Liver (tissue), 9 donors: ENCODE results near the gene PIEZO1. TPM values are rescaled to one million over a fixed set of nuclear protein-coding genes. Genes with fewer than 3 reads are reported as not detected.

Source experiments
- DNase-seq: peaks from one replicate; pipeline ENCODE4 v3.0.0-alpha.2; 2017; ENCODE audit warnings: low spot score
- H3K27ac ChIP-seq, 2 donors: one replicate each; pipeline ENCODE4 v1.7.0; 2013; ENCODE audit warnings: inconsistent platforms in 2 of 2, low read length in 2 of 2, control low read depth in 1 of 2, low read depth in 1 of 2, mild to moderate bottlenecking in 1 of 2
- H3K27me3 ChIP-seq, 4 donors: one replicate each; pipeline versions ENCODE4 v1.6.1 to v1.7.0; 2013; ENCODE audit warnings: low read length in 3 of 4, inconsistent platforms in 1 of 4, mild to moderate bottlenecking in 1 of 4, moderate library complexity in 1 of 4; ENCODE audit not compliant: control insufficient read depth in 4 of 4, insufficient read depth in 4 of 4
- H3K36me3 ChIP-seq, 4 donors: one replicate each; pipeline versions ENCODE4 v1.6.1 to v1.7.0; 2013; ENCODE audit warnings: low read length in 3 of 4, mild to moderate bottlenecking in 3 of 4, low read depth in 1 of 4, moderate library complexity in 1 of 4; ENCODE audit not compliant: control insufficient read depth in 4 of 4, insufficient read depth in 3 of 4
- H3K4me1 ChIP-seq, 4 donors: one replicate each; pipeline versions ENCODE4 v1.6.1 to v1.7.0; 2013; ENCODE audit warnings: low read length in 3 of 4, mild to moderate bottlenecking in 3 of 4, moderate library complexity in 1 of 4; ENCODE audit not compliant: control insufficient read depth in 4 of 4, insufficient read depth in 4 of 4
- H3K4me3 ChIP-seq, 3 donors: one replicate each; pipeline versions ENCODE4 v1.6.1 to v1.7.0; 2013; ENCODE audit warnings: low read length in 3 of 3, control low read depth in 1 of 3, low read depth in 1 of 3, mild to moderate bottlenecking in 1 of 3
- H3K9ac ChIP-seq, 2 donors: one replicate each; pipeline ENCODE4 v1.7.0; 2013; ENCODE audit warnings: low read length in 2 of 2, mild to moderate bottlenecking in 2 of 2, moderate library complexity in 2 of 2, control low read depth in 1 of 2, low read depth in 1 of 2
- H3K9me3 ChIP-seq, 4 donors: one replicate each; pipeline versions ENCODE4 v1.6.1 to v1.7.0; 2013; ENCODE audit warnings: low read length in 3 of 4; ENCODE audit not compliant: control insufficient read depth in 4 of 4
- EGR1 ChIP-seq, 2 donors: IDR thresholded peaks; 2 replicates each; pipeline ENCODE4 v1.6.1; 2016 to 2018; ENCODE audit warnings: antibody characterized with exemption in 2 of 2, low read depth in 2 of 2
- FOXA1 ChIP-seq: IDR thresholded peaks from 2 replicates; pipeline ENCODE4 v1.6.1; 2016; ENCODE audit warnings: antibody characterized with exemption
- FOXA2 ChIP-seq: IDR thresholded peaks from 2 replicates; pipeline ENCODE4 v1.6.1; 2016; ENCODE audit warnings: antibody characterized with exemption
- GABPA ChIP-seq, 2 donors: IDR thresholded peaks in 1 of 2; conservative IDR thresholded peaks in 1 of 2; 2 replicates each; pipeline ENCODE4 v1.6.1; 2016; ENCODE audit warnings: antibody characterized with exemption in 2 of 2, mild to moderate bottlenecking in 1 of 2, moderate library complexity in 1 of 2
- HNF4A ChIP-seq, 2 donors: conservative IDR thresholded peaks; 2 replicates each; pipeline ENCODE4 v1.6.1; 2016; ENCODE audit warnings: antibody characterized with exemption in 2 of 2, mild to moderate bottlenecking in 2 of 2
- JUND ChIP-seq, 2 donors: IDR thresholded peaks; 2 replicates each; pipeline ENCODE4 v1.6.1; 2016; ENCODE audit warnings: antibody characterized with exemption in 2 of 2
- NR2F2 ChIP-seq: IDR thresholded peaks from 2 replicates; pipeline ENCODE4 v1.6.1; 2016; ENCODE audit warnings: antibody characterized with exemption
- RAD21 ChIP-seq, 2 donors: IDR thresholded peaks; 2 replicates each; pipeline ENCODE4 v1.6.1; 2016; ENCODE audit warnings: antibody characterized with exemption in 2 of 2, mild to moderate bottlenecking in 2 of 2
- TAF1 ChIP-seq: conservative IDR thresholded peaks from 2 replicates; pipeline ENCODE4 v1.6.1; 2016; ENCODE audit warnings: antibody characterized with exemption, mild to moderate bottlenecking
- YY1 ChIP-seq: IDR thresholded peaks from 2 replicates; pipeline ENCODE4 v1.6.1; 2016; ENCODE audit warnings: antibody characterized with exemption, mild to moderate bottlenecking
- WGBS: extraction: QIAGEN DNeasy Blood & Tissue Kit; methylation state at CpG from one replicate; pipeline ENCODE4 v1.1.7; 2013; 5-methylcytosine and 5-hydroxymethylcytosine counted together
- polyA plus RNA-seq, 2 donors: library from polyadenylated mRNA; stranded (reverse) in 1 of 2; unstranded in 1 of 2; fragments of 200-250 nt in 1 of 2; fragments of >200 nt in 1 of 2; fragmentation: Nextera tagmentation in 1 of 2; extraction: Ambion mirVana in 1 of 2; gene quantifications; one replicate each; pipeline versions ENCODE4 v1.2.1 to v1.2.3, GENCODE V29; 2013 to 2015
- total RNA-seq, 2 donors: library from RNA; depleted of rRNA; stranded (reverse); fragments of >200 nt; gene quantifications; one replicate each; pipeline ENCODE4 v1.2.3, GENCODE V29; 2014
- TF ChIP-seq, protein P1 (sequence below): IDR thresholded peaks from 2 replicates; pipeline ENCODE4 v1.6.1; 2016; ENCODE audit warnings: antibody characterized with exemption, mild to moderate bottlenecking
- TF ChIP-seq, protein P2 (sequence below): IDR thresholded peaks from 2 replicates; pipeline ENCODE4 v1.6.1; 2016; ENCODE audit warnings: antibody characterized with exemption
- TF ChIP-seq, protein P3 (sequence below): fragments of 150-350 bp; IDR thresholded peaks from 2 replicates; pipeline ENCODE4 v1.5.1; 2017; ENCODE audit warnings: improper control_type of control experiment, low read depth, low read length; ENCODE audit not compliant: missing input control
- TF ChIP-seq, protein P4 (sequence below): IDR thresholded peaks from 2 replicates; pipeline ENCODE4 v1.6.1; 2016; ENCODE audit warnings: antibody characterized with exemption
- donor health status: healthy.
- donor health status: healthy.
- donor health status: healthy.
- donor health status: healthy.
- donor health status: healthy.

PIEZO1 gene
- total and polyA plus RNA-seq, 4 donors, result 15.3 to 74.7 (median 59.2) TPM

DNA sequence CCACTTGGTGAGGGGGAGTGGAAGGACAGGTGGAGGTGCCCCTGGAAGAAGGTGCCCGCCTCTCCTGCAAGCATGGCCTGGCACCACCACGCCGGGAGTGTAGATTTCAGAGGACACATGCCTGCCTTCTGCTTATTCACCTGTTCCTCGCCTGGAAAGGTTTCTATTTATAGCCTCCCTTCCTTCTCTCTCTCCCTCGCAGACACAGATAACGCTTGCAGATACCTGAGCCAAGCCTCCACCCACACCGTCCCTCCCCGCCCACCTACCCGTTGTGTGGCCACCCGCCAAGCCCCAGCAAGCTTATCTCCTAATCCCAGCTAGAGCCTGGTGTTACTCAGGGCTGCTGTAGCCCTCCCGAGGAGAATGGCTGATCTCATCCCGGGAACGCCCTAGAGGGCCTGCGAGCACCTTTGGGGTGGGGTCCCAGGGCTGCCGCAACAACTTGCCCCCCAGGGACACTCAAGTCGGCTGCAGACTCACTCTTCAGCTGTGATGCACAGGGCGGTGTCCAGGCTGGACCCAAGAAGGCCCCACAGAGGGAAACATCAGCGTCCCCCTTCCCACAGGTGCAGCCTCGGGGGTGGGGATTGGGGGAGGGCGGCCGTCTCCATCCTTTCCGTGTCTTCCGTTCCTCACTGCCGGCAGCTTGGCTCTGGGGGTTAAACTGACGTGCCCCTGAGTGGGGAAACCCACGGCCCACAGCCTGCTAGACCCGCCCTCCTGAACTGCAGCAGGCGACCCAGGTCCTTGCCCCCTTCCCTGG, 96.8 kb downstream of the PIEZO1 start:
- H3K36me3 ChIP-seq, result no peaks in the 10 kb centered on the region
- 36% methylated on average over 28 of the region's 28 CpGs for WGBS
- H3K4me1 ChIP-seq, result peaks cover 7 to 27% (median 19%) of the 10 kb centered on the region in 4 donors
- peak; percentile 74 for DNase-seq
- no peak for TF ChIP-seq TAF1
- TF ChIP-seq, protein P1, sequence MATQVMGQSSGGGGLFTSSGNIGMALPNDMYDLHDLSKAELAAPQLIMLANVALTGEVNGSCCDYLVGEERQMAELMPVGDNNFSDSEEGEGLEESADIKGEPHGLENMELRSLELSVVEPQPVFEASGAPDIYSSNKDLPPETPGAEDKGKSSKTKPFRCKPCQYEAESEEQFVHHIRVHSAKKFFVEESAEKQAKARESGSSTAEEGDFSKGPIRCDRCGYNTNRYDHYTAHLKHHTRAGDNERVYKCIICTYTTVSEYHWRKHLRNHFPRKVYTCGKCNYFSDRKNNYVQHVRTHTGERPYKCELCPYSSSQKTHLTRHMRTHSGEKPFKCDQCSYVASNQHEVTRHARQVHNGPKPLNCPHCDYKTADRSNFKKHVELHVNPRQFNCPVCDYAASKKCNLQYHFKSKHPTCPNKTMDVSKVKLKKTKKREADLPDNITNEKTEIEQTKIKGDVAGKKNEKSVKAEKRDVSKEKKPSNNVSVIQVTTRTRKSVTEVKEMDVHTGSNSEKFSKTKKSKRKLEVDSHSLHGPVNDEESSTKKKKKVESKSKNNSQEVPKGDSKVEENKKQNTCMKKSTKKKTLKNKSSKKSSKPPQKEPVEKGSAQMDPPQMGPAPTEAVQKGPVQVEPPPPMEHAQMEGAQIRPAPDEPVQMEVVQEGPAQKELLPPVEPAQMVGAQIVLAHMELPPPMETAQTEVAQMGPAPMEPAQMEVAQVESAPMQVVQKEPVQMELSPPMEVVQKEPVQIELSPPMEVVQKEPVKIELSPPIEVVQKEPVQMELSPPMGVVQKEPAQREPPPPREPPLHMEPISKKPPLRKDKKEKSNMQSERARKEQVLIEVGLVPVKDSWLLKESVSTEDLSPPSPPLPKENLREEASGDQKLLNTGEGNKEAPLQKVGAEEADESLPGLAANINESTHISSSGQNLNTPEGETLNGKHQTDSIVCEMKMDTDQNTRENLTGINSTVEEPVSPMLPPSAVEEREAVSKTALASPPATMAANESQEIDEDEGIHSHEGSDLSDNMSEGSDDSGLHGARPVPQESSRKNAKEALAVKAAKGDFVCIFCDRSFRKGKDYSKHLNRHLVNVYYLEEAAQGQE, result no peak
- no peaks in the 10 kb centered on the region for H3K9me3 ChIP-seq
- H3K27me3 ChIP-seq, result no peaks in the 10 kb centered on the region
- H3K4me3 ChIP-seq, result no peak overlapping the region
- no peak overlapping the region for H3K27ac ChIP-seq
- H3K9ac ChIP-seq, result no peak overlapping the region

DNA sequence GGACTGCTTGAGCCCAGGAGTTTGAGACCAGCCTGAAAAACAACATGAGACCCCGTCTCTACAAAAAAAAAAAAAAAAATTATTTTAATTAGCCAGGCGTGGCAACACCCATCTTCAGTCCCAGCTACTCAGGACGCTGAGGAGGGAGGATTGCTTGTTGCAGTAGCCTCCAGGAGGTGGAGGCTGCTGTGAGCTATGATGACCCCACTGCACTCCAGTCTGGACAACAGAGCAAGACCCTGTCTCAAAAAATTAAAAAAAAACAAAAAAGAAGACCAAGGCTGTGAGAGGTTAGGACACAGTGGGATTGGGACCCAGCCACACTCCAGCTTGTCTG, 97.4 kb downstream of the PIEZO1 start:
- no peak for TF ChIP-seq NR2F2
- TF ChIP-seq, protein P2, sequence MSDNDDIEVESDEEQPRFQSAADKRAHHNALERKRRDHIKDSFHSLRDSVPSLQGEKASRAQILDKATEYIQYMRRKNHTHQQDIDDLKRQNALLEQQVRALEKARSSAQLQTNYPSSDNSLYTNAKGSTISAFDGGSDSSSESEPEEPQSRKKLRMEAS, result no peak
- no peak for TF ChIP-seq FOXA2
- no peak for TF ChIP-seq YY1
- no peak for TF ChIP-seq HNF4A (conservative IDR thresholded peaks at IDR 0.05)
- no peak for TF ChIP-seq GABPA (IDR thresholded peaks at IDR 0.05 in 1 of 2, conservative IDR thresholded peaks at IDR 0.05 in 1 of 2)
- TF ChIP-seq, protein P3, sequence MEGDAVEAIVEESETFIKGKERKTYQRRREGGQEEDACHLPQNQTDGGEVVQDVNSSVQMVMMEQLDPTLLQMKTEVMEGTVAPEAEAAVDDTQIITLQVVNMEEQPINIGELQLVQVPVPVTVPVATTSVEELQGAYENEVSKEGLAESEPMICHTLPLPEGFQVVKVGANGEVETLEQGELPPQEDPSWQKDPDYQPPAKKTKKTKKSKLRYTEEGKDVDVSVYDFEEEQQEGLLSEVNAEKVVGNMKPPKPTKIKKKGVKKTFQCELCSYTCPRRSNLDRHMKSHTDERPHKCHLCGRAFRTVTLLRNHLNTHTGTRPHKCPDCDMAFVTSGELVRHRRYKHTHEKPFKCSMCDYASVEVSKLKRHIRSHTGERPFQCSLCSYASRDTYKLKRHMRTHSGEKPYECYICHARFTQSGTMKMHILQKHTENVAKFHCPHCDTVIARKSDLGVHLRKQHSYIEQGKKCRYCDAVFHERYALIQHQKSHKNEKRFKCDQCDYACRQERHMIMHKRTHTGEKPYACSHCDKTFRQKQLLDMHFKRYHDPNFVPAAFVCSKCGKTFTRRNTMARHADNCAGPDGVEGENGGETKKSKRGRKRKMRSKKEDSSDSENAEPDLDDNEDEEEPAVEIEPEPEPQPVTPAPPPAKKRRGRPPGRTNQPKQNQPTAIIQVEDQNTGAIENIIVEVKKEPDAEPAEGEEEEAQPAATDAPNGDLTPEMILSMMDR, result no peak
- no peak for TF ChIP-seq JUND (IDR thresholded peaks at IDR 0.05)
- TF ChIP-seq EGR1 (IDR thresholded peaks at IDR 0.05; ENCODE audit: low read depth in 2 of 2), result no peak
- TF ChIP-seq FOXA1, result no peak
- TF ChIP-seq, protein P4, sequence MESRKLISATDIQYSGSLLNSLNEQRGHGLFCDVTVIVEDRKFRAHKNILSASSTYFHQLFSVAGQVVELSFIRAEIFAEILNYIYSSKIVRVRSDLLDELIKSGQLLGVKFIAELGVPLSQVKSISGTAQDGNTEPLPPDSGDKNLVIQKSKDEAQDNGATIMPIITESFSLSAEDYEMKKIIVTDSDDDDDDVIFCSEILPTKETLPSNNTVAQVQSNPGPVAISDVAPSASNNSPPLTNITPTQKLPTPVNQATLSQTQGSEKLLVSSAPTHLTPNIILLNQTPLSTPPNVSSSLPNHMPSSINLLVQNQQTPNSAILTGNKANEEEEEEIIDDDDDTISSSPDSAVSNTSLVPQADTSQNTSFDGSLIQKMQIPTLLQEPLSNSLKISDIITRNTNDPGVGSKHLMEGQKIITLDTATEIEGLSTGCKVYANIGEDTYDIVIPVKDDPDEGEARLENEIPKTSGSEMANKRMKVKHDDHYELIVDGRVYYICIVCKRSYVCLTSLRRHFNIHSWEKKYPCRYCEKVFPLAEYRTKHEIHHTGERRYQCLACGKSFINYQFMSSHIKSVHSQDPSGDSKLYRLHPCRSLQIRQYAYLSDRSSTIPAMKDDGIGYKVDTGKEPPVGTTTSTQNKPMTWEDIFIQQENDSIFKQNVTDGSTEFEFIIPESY, result no peak
- no peak for TF ChIP-seq TAF1
- no peak for TF ChIP-seq RAD21 (IDR thresholded peaks at IDR 0.05)
- no peak for DNase-seq
- 74% methylated on average over 3 of the region's 3 CpGs for WGBS
- no peaks in the 10 kb centered on the region for H3K36me3 ChIP-seq
- H3K27me3 ChIP-seq, result no peaks in the 10 kb centered on the region
- H3K9ac ChIP-seq, result no peak overlapping the region
- no peaks in the 10 kb centered on the region for H3K9me3 ChIP-seq
- H3K4me1 ChIP-seq, result peaks cover 7 to 27% (median 19%) of the 10 kb centered on the region in 4 donors
- H3K4me3 ChIP-seq, result no peak overlapping the region
- H3K27ac ChIP-seq, result no peak overlapping the region
